HG03196 (cell line): Measurements from ENCODE around the gene WDR81.

Experiments
- ATAC-seq: cut with Tn5 transposase; IDR thresholded peaks from one replicate; pipeline ENCODE4 v1.9.1; 2021; ENCODE audit not compliant: unreplicated experiment

The WDR81 gene

DNA sequence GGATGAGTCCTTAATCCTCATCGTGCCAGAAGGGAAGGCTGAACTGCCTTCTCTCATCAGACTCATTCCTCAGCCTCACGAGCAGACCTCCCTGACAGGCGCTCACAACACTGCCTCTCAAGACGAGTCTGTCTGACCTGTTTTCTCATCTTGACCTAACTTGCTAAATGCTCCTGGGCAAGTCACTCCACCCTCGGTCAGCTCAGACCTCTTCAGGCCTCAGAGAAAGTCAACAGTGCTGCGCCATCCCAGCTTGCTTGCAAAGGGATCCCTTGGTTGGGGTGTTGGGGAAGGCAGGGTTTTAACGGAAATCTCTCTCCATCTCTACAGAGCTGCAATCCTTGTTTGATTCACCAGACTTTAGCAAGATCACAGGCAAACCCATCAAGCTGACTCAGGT lies 52.4 kb downstream of the WDR81 start:
- ATAC-seq = no peak

- ATAC-seq = no peak
These were observed 55.1 kb downstream of the WDR81 start for GRCh38 chr17:1779571-1780131.

DNA sequence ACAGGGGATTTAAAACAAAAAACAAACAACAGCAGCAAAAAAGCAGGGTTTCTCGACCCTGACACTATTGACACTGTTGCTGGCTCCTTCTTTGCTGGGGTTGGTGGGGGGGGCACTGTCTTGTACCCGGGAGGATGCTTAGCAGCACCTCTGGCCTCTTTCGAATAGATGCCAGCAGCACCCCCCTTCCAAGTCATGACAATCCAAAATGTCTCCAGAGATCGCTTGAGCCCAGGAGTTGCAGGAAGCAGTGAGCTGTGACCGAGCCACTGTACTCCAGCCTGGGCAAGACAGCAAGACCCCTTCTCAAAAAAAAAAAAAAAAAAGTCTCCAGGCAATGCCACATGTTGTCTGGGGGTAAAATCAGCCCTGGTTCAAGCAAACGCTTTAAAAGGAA lies 57.7 kb downstream of the WDR81 start:
- ATAC-seq = no peak

DNA sequence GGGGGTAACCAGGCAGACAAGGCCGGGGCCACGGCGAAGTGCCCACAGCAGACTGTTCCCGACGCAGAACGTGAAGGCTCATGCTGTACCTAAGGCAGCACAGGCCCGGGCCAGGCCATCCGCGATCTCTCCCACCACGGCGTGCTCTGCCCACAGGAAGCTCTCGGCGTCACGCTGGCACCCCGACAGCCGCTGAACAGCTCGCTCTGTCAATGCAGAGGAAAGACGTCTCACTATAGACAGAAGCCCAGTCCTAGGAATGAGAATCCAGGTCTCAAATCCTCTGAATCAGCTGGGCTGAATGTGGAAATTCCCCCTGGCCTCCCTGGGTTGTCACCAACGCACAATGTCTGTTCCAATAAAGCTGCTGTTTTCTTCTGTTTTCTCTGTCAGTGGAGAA lies 58.8 kb downstream of the WDR81 start:
- ATAC-seq = no peak

GRCh38 chr17:1783834-1784611 lies 59.5 kb downstream of the WDR81 start:
- ATAC-seq = no peak

DNA sequence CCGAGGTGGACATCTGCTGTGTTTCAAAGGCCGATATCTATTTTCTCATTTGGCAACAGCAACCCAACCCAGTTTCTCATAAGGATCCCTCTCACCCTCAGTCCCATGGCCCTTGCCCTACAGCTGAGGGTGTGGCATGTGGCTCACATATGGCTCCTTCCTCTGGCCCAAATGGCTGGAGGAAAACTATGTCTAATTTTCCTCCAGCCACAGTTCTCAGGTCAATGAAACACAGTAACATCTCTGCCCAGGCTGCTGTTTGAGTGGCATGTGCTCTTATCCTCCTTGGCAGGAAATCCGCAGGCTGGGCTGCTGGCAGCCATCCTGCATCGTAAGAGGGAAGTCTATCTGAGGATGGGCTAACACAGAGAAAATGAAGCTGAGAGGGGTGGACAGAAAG lies 61.4 kb downstream of the WDR81 start:
- no peak for ATAC-seq

- ATAC-seq = no peak
These were observed 62.2 kb downstream of the WDR81 start for GRCh38 chr17:1786708-1787107.

DNA sequence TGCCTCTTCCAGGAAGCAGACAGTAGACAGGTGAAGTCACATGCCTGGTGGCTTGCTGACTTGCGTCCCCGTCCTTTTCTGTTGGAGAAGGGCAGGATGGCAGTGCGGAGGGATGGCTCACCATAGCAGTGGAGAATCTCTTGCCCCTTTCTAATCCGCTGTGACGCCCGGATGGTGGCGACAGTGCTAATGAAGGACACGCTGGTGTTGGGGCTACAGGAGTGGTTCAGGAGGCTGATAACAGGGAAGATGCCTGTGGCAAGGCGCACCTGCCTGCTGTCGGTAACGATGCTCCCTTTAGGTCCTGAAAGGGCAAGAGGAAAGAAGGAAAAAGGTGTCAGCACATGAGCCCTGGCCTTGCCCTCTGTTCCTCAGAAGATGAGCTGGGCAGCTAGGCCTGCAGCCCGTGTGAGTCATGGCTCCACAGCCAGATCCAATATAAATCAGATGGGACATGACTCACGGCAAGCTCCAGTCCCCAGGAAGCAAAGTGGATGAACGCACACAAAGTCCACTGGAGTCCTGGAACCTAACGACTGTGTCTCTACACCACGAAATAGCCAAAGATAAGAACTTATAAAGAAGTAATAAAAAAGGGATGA lies 62.9 kb downstream of the WDR81 start:
- no peak for ATAC-seq
